Ovary (tissue), 3 donors: ENCODE measurements around the gene CYP2B6.

Source experiments
- POLR2A ChIP-seq: fragments of 450-650 bp; IDR thresholded peaks from one replicate; pipeline ENCODE4 v1.6.1; 2017; ENCODE audit warnings: antibody characterized with exemption, mild to moderate bottlenecking, moderate library complexity
- TF ChIP-seq, protein P1 (sequence below), 3 donors: fragments of 450-650 bp in 2 of 3; fragments of 200-600 bp in 1 of 3; IDR thresholded peaks; one replicate each; pipeline versions ENCODE4 v1.5.1 to v1.8.0; 2016 to 2022; ENCODE audit warnings: antibody characterized with exemption in 3 of 3, mild to moderate bottlenecking in 1 of 3
- donor health status: DM: no; HTN: no; CAD: no.

DNA sequence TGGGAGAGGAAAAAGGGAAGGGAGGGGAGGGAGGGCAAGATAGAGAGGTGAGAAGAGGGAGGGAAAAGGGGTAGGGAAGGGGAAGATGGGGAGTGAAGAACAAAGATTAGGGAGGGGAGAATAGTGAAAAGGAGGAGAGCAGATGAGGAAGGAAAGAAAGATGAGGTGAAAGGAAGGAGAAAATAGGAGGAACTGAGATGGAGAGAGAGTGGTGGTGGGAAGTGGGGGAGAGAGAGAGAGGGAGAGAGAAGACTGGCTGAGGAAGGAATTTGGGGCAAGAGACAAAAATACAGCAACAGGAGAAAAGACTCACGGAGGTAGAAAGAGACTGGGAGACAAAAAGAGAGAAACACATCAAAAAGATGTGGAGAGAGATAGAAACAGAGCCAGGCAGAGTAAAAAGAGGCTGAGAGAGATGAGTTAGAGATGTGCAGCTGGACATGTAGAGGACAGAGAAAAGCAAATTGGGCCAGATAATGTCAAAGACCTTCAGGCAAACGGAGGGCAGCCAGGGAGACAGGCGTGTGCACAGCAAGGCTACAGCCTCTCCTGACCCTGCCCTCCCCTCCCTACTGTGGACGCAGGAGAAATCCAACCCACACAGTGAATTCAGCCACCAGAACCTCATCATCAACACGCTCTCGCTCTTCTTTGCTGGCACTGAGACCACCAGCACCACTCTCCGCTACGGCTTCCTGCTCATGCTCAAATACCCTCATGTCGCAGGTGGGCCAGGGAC, 49.4 kb upstream of the CYP2B6 start:
- TF ChIP-seq, protein P1, sequence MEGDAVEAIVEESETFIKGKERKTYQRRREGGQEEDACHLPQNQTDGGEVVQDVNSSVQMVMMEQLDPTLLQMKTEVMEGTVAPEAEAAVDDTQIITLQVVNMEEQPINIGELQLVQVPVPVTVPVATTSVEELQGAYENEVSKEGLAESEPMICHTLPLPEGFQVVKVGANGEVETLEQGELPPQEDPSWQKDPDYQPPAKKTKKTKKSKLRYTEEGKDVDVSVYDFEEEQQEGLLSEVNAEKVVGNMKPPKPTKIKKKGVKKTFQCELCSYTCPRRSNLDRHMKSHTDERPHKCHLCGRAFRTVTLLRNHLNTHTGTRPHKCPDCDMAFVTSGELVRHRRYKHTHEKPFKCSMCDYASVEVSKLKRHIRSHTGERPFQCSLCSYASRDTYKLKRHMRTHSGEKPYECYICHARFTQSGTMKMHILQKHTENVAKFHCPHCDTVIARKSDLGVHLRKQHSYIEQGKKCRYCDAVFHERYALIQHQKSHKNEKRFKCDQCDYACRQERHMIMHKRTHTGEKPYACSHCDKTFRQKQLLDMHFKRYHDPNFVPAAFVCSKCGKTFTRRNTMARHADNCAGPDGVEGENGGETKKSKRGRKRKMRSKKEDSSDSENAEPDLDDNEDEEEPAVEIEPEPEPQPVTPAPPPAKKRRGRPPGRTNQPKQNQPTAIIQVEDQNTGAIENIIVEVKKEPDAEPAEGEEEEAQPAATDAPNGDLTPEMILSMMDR (IDR thresholded peaks at IDR 0.05): no peak
- TF ChIP-seq POLR2A: no peak
